Measurements from ENCODE around the gene AP5M1. TPM values are rescaled to one million over a fixed set of nuclear protein-coding genes. Genes with fewer than 3 reads are reported as not detected.
A peak's percentile ranks its signal among the peaks of the same experiment; 100 is the strongest.

AP5M1 gene
- total RNA-seq, 1 donor from 2014 or later: 39.2 TPM

- no peaks in the 10 kb centered on the region for H3K27me3 Mint-ChIP-seq (ENCODE audit: low read depth)
- peaks cover 6% of the 10 kb centered on the region for H3K36me3 Mint-ChIP-seq (ENCODE audit: low read depth)
- no peaks in the 10 kb centered on the region for H3K9me3 Mint-ChIP-seq (ENCODE audit: low read depth)
- H3K4me3 Mint-ChIP-seq (ENCODE audit: unreplicated experiment): no peak overlapping the region
- no peak for DNase-seq (ENCODE audit: low spot score)
- H3K27ac Mint-ChIP-seq (ENCODE audit: unreplicated experiment): no peak overlapping the region
- H3K4me1 Mint-ChIP-seq (ENCODE audit: low read depth): no peaks in the 10 kb centered on the region
- no peak for TF ChIP-seq CTCF (IDR thresholded peaks at IDR 0.05)
These were observed 23.2 kb downstream of the AP5M1 start for GRCh38 chr14:57291692-57292647.

- Mint-ChIP-seq H3K4me3 (ENCODE audit: unreplicated experiment) (no peak overlapping the region), H3K9me3 (ENCODE audit: low read depth) (no peaks in the 10 kb centered on the region), H3K27ac (ENCODE audit: unreplicated experiment) (no peak overlapping the region), H3K4me1 (ENCODE audit: low read depth) (no peaks in the 10 kb centered on the region), H3K27me3 (ENCODE audit: low read depth) (no peaks in the 10 kb centered on the region), H3K36me3 (ENCODE audit: low read depth) (peaks cover 3% of the 10 kb centered on the region)
- DNase-seq (ENCODE audit: low spot score): no peak
- TF ChIP-seq CTCF (IDR thresholded peaks at IDR 0.05): peak; percentile 83
These were observed 25.4 kb downstream of the AP5M1 start for GRCh38 chr14:57293866-57294837.

GRCh38 chr14:57295239-57295638, 26.5 kb downstream of the AP5M1 start:
- no peak for DNase-seq (ENCODE audit: low spot score)
- Mint-ChIP-seq H3K36me3 (ENCODE audit: low read depth) (peaks cover 2% of the 10 kb centered on the region), H3K4me1 (ENCODE audit: low read depth) (no peaks in the 10 kb centered on the region), H3K27ac (ENCODE audit: unreplicated experiment) (no peak overlapping the region), H3K9me3 (ENCODE audit: low read depth) (no peaks in the 10 kb centered on the region), H3K27me3 (ENCODE audit: low read depth) (no peaks in the 10 kb centered on the region), H3K4me3 (ENCODE audit: unreplicated experiment) (no peak overlapping the region)
- TF ChIP-seq CTCF (IDR thresholded peaks at IDR 0.05): no peak

- H3K9me3 Mint-ChIP-seq (ENCODE audit: low read depth): no peaks in the 10 kb centered on the region
- H3K4me3 Mint-ChIP-seq (ENCODE audit: unreplicated experiment): no peak overlapping the region
- H3K36me3 Mint-ChIP-seq (ENCODE audit: low read depth): no peaks in the 10 kb centered on the region
- no peak overlapping the region for H3K27ac Mint-ChIP-seq (ENCODE audit: unreplicated experiment)
- H3K27me3 Mint-ChIP-seq (ENCODE audit: low read depth): no peaks in the 10 kb centered on the region
- no peak for DNase-seq (ENCODE audit: low spot score)
- H3K4me1 Mint-ChIP-seq (ENCODE audit: low read depth): no peaks in the 10 kb centered on the region
- TF ChIP-seq CTCF (IDR thresholded peaks at IDR 0.05): no peak
These were observed 29.1 kb downstream of the AP5M1 start for GRCh38 chr14:57297852-57298251.

- H3K4me1 Mint-ChIP-seq (ENCODE audit: low read depth): no peaks in the 10 kb centered on the region
- H3K27me3 Mint-ChIP-seq (ENCODE audit: low read depth): peaks cover 6% of the 10 kb centered on the region
- DNase-seq (ENCODE audit: low spot score): no peak
- H3K9me3 Mint-ChIP-seq (ENCODE audit: low read depth): no peaks in the 10 kb centered on the region
- no peaks in the 10 kb centered on the region for H3K36me3 Mint-ChIP-seq (ENCODE audit: low read depth)
- H3K27ac Mint-ChIP-seq (ENCODE audit: unreplicated experiment): no peak overlapping the region
- no peak overlapping the region for H3K4me3 Mint-ChIP-seq (ENCODE audit: unreplicated experiment)
- no peak for TF ChIP-seq CTCF (IDR thresholded peaks at IDR 0.05)
These were observed 30.7 kb downstream of the AP5M1 start for GRCh38 chr14:57299511-57299910.

All from chondrocyte (in vitro differentiated cells).